OCI-LY1 (cell line): Measurements from ENCODE around the gene RGS2.

Experiments
- H2AFZ ChIP-seq: fragments of 200-600 bp; sonication (generic), shearing (Covaris generic); 2 replicates; pipeline ENCODE4 v1.6.0; 2014; ENCODE audit warnings: antibody characterized with exemption, mild to moderate bottlenecking, low read length
- H3F3A ChIP-seq: fragments of 200-600 bp; sonication (generic), shearing (Covaris generic); 2 replicates; pipeline ENCODE4 v1.6.0; 2014; ENCODE audit warnings: mild to moderate bottlenecking, antibody characterized with exemption, low read length, moderate library complexity; ENCODE audit not compliant: insufficient read depth
- H3K27ac ChIP-seq: fragments of 200-600 bp; sonication (generic); 2 replicates; pipeline ENCODE4 v1.5.1; 2014; ENCODE audit warnings: low read length, mixed run types, mild to moderate bottlenecking, low read depth; ENCODE audit not compliant: poor library complexity, severe bottlenecking
- H3K27me3 ChIP-seq: fragments of 200-600 bp; sonication (generic); 2 replicates; pipeline ENCODE4 v1.6.0; 2014; ENCODE audit warnings: antibody characterized with exemption, mild to moderate bottlenecking, low read length, moderate library complexity; ENCODE audit not compliant: insufficient read depth
- H3K36me3 ChIP-seq: fragments of 200-600 bp; sonication (generic); 2 replicates; pipeline ENCODE4 v1.6.1; 2014; ENCODE audit warnings: mild to moderate bottlenecking, antibody characterized with exemption, low read length, moderate library complexity, mixed read lengths; ENCODE audit not compliant: insufficient read depth
- H3K4me1 ChIP-seq: fragments of 200-600 bp; sonication (generic); 2 replicates; pipeline ENCODE4 v1.5.1; 2014; ENCODE audit warnings: mild to moderate bottlenecking, low read length, moderate library complexity; ENCODE audit not compliant: insufficient read depth, severe bottlenecking
- H3K4me2 ChIP-seq: fragments of 200-600 bp; sonication (generic), shearing (Covaris generic); 2 replicates; pipeline ENCODE4 v1.6.1; 2014; ENCODE audit warnings: low read length
- H3K4me3 ChIP-seq: fragments of 200-600 bp; sonication (generic); 2 replicates; pipeline ENCODE4 v1.5.1; 2014; ENCODE audit warnings: low read length, low read depth, mild to moderate bottlenecking, mixed read lengths; ENCODE audit not compliant: poor library complexity, severe bottlenecking
- H3K79me2 ChIP-seq: fragments of 200-600 bp; shearing (Covaris generic); 2 replicates; pipeline ENCODE4 v1.6.1; 2016; ENCODE audit warnings: mixed run types, low read length, mixed read lengths; ENCODE audit not compliant: insufficient read depth
- H3K9ac ChIP-seq: fragments of 200-600 bp; sonication (generic), shearing (Covaris generic); 2 replicates; pipeline ENCODE4 v1.6.1; 2014; ENCODE audit warnings: mild to moderate bottlenecking, low read length, mixed read lengths
- H3K9me2 ChIP-seq: fragments of 200-600 bp; sonication (generic), shearing (Covaris generic); 2 replicates; pipeline ENCODE4 v1.6.1; 2014; ENCODE audit warnings: low read depth, mild to moderate bottlenecking, low read length, mixed read lengths
- H3K9me3 ChIP-seq: fragments of 200-600 bp; shearing (Covaris generic); 2 replicates; pipeline ENCODE4 v1.6.1; 2014; ENCODE audit warnings: low read length, mixed read lengths
- H4K20me1 ChIP-seq: fragments of 200-600 bp; sonication (generic), shearing (Covaris generic); 2 replicates; pipeline ENCODE4 v1.6.0; 2016; ENCODE audit warnings: mild to moderate bottlenecking, low read length; ENCODE audit not compliant: insufficient read depth
- EZH2 ChIP-seq: fragments of 200-600 bp; sonication (generic), shearing (Covaris generic); IDR thresholded peaks from 2 replicates; pipeline ENCODE4 v1.8.0; 2017; ENCODE audit warnings: borderline replicate concordance, mixed run types, mild to moderate bottlenecking, antibody characterized with exemption, low read length, moderate library complexity, mixed read lengths
- TF ChIP-seq, protein P1 (sequence below): fragments of 200-600 bp; sonication (generic), shearing (Covaris generic); IDR thresholded peaks from 2 replicates; pipeline ENCODE4 v1.5.1; 2017; ENCODE audit warnings: mild to moderate bottlenecking, antibody characterized with exemption, low read length, moderate library complexity, mixed read lengths

Gene RGS2

DNA sequence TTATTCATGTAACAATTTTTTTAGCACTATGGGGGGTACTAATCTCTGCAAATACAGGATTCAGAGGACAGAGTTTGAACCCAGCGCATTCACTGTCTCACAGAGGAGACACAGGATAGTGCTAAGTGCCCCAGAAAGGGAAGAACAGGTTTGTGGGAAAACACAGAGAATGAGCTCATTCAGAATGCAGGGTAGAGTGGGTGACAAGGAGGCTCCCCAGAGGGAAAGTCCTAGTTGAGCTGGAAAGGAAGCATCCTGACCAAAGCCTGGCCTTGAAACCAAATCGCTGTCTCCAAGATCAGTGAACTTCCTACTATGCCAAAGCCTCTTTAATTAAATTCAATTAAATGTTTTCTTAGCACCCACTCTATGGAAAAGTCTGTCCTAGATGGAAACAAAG lies 19.0 kb upstream of the RGS2 start:
- H3K27me3 ChIP-seq = no peaks in the 10 kb centered on the region
- H3K4me2 ChIP-seq = no peak overlapping the region
- no peaks in the 10 kb centered on the region for H3F3A ChIP-seq
- H3K36me3 ChIP-seq = no peaks in the 10 kb centered on the region
- no peaks in the 10 kb centered on the region for H3K9me3 ChIP-seq
- no peaks in the 10 kb centered on the region for H4K20me1 ChIP-seq
- no peaks in the 10 kb centered on the region for H3K9me2 ChIP-seq
- H3K27ac ChIP-seq = no peak overlapping the region
- H3K4me3 ChIP-seq = no peak overlapping the region
- TF ChIP-seq EZH2 = no peak
- no peak overlapping the region for H3K9ac ChIP-seq
- H3K4me1 ChIP-seq = no peaks in the 10 kb centered on the region
- H2AFZ ChIP-seq = no peak overlapping the region
- no peaks in the 10 kb centered on the region for H3K79me2 ChIP-seq

DNA sequence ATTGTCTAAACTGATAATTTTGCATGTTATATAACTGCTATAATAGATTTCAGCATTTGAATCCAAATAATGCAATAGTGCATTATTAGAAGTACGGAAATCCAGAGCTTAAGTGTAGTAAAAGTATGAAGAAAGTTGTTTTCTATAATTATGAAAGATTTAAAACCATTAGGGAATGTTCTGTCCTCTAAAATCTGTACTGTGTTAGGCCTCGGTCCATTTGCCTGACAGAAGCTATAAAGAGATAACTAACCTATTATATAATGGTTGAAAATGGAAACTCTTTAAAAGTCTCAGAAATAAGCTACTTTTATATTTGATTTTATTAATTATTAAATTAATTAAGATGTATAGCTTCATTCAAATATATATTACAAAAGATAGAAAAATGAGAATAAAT lies 16.2 kb upstream of the RGS2 start:
- no peaks in the 10 kb centered on the region for H3F3A ChIP-seq
- H4K20me1 ChIP-seq = no peaks in the 10 kb centered on the region
- H2AFZ ChIP-seq = no peak overlapping the region
- no peak overlapping the region for H3K9ac ChIP-seq
- no peak overlapping the region for H3K4me2 ChIP-seq
- TF ChIP-seq, protein P1, sequence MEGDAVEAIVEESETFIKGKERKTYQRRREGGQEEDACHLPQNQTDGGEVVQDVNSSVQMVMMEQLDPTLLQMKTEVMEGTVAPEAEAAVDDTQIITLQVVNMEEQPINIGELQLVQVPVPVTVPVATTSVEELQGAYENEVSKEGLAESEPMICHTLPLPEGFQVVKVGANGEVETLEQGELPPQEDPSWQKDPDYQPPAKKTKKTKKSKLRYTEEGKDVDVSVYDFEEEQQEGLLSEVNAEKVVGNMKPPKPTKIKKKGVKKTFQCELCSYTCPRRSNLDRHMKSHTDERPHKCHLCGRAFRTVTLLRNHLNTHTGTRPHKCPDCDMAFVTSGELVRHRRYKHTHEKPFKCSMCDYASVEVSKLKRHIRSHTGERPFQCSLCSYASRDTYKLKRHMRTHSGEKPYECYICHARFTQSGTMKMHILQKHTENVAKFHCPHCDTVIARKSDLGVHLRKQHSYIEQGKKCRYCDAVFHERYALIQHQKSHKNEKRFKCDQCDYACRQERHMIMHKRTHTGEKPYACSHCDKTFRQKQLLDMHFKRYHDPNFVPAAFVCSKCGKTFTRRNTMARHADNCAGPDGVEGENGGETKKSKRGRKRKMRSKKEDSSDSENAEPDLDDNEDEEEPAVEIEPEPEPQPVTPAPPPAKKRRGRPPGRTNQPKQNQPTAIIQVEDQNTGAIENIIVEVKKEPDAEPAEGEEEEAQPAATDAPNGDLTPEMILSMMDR = no peak
- no peak for TF ChIP-seq EZH2
- H3K36me3 ChIP-seq = no peaks in the 10 kb centered on the region
- no peaks in the 10 kb centered on the region for H3K9me3 ChIP-seq
- H3K9me2 ChIP-seq = no peaks in the 10 kb centered on the region
- no peak overlapping the region for H3K4me3 ChIP-seq
- H3K27ac ChIP-seq = no peak overlapping the region
- no peaks in the 10 kb centered on the region for H3K27me3 ChIP-seq
- H3K79me2 ChIP-seq = no peaks in the 10 kb centered on the region
- peaks cover 12% of the 10 kb centered on the region for H3K4me1 ChIP-seq

DNA sequence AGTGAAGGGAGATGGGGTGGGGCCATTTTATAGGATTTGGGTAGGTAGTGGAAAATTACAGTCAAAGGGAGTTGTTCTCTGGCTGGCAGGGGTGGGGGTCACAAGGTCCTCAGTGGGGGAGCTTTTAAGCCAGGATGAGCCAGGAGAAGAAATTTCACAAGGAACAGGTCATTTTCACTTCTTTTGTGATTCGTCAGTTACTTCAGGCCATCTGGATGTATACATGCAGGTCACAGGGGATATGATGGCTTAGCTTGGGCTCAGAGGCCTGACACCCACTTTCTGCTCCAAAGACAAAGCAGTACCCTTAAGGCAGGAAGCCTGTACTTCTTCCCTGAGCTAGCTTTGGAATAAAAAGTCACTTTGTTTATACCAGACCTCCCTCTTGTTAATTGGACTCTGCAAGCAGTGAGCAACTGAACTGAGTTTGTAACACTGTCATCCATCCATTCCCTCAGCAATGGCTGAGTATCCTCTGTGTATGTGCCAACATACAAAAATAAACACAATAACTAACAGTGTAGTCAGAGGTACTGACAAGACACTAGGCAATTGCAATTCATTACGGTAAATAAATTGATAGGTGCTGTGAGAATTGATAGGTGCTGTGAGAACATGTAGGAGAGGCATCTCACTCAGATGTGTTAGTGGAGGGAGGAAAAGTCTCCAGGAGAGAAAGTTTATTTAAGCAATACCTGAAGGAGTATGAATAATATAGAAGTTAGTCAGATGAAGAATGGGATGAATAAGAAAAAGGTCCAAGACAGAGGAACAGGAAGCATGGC lies 14.7 kb upstream of the RGS2 start:
- no peaks in the 10 kb centered on the region for H3K9me3 ChIP-seq
- no peaks in the 10 kb centered on the region for H3K79me2 ChIP-seq
- H3K9me2 ChIP-seq = no peaks in the 10 kb centered on the region
- H3K4me2 ChIP-seq = no peak overlapping the region
- peaks cover 12% of the 10 kb centered on the region for H3K4me1 ChIP-seq
- no peak overlapping the region for H3K9ac ChIP-seq
- H3K27me3 ChIP-seq = no peaks in the 10 kb centered on the region
- TF ChIP-seq, protein P1 = no peak
- TF ChIP-seq EZH2 = no peak
- H3K4me3 ChIP-seq = no peak overlapping the region
- H3F3A ChIP-seq = no peaks in the 10 kb centered on the region
- H2AFZ ChIP-seq = no peak overlapping the region
- H4K20me1 ChIP-seq = no peaks in the 10 kb centered on the region
- H3K27ac ChIP-seq = no peak overlapping the region
- no peaks in the 10 kb centered on the region for H3K36me3 ChIP-seq

DNA sequence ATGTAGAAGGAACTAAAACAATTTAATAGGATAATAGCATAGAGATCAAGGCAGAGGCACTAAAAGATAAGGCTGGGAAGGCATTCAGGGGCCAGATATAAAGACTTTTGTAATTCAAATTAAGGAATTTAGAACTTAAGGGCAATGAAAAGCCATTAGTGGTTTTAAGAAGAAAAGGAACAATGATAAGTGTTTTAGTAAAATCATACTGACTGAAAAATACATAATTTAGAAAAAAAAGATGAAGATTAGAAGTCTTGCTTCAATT lies 14.1 kb upstream of the RGS2 start:
- H3K27me3 ChIP-seq = no peaks in the 10 kb centered on the region
- TF ChIP-seq EZH2 = no peak
- TF ChIP-seq, protein P1 = no peak
- no peak overlapping the region for H3K4me2 ChIP-seq
- no peaks in the 10 kb centered on the region for H4K20me1 ChIP-seq
- no peak overlapping the region for H3K9ac ChIP-seq
- peaks cover 12% of the 10 kb centered on the region for H3K4me1 ChIP-seq
- H2AFZ ChIP-seq = no peak overlapping the region
- no peaks in the 10 kb centered on the region for H3K79me2 ChIP-seq
- no peaks in the 10 kb centered on the region for H3K36me3 ChIP-seq
- no peaks in the 10 kb centered on the region for H3K9me2 ChIP-seq
- no peak overlapping the region for H3K27ac ChIP-seq
- H3F3A ChIP-seq = no peaks in the 10 kb centered on the region
- no peak overlapping the region for H3K4me3 ChIP-seq
- H3K9me3 ChIP-seq = no peaks in the 10 kb centered on the region
